SW 1271 (cell line): Measurements from ENCODE around the gene ZFYVE27.

Source experiments
- DNase-seq, 2 experiments: peaks; one replicate each; lab custom pipeline; 2025; lab: John Stamatoyannopoulos, UW

Gene ZFYVE27

DNA sequence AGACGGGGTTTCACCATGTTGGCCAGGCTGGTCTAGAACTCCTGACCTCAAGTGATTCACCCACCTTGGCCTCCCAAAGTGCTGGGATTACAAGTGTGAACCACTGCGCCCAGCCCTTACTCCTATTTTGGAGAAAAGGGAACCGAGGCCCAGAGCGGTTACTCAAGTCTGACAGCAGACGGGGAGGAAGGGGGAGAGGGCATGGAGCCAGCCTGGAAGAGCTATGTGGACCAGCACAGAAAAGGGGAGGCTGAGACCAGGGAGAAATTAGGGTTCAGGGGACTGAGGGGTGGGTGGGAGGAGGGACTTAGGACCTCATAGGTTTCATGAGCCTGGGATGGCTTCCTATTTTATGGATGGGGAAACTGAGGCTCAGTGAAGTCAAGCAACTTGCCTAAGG, 33.3 kb downstream of the ZFYVE27 start:
- DNase-seq = no peak

DNA sequence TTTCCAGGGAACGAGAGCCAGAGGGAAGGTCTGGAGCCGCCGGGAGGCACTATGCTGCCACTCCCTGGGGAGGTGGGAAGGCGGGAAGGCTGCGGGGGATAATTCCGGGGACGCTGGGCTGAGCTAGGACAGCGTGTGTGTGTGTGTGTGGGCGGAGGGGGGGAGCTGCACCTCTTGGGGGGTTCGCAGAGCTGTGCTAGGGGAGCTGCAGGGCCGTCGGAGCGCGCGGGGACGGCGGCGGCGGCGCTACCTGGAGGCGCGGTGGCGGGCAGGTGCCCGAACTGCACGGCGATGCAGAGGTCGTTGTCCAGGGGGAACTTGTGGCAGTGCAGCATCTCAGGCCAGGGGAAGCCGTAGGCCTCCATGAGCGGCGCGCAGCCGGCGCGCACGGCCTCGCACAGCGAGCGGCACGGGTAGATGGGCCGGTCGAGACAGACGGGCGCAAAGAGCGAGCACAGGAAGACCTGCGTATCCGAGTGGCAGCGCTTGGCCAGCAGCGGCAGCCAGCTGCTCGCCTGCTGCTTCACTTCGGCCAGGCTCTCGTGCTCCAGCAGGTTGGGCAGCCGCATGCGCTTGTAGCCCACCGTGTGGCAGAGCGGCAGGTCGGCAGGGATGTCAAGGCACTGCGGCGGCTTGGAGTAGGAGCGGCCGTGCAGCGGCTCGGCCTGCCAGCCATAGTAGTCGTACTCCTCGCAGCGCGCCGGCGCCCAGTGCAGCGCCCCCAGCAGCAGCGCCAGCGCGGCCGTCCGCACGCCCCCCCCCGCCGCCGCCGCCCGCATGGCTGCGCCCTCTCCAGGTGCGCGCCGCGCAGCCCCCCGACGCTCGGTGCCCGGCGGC, 34.3 kb downstream of the ZFYVE27 start:
- DNase-seq = peak in 1 of 2 experiments; percentile 32

DNA sequence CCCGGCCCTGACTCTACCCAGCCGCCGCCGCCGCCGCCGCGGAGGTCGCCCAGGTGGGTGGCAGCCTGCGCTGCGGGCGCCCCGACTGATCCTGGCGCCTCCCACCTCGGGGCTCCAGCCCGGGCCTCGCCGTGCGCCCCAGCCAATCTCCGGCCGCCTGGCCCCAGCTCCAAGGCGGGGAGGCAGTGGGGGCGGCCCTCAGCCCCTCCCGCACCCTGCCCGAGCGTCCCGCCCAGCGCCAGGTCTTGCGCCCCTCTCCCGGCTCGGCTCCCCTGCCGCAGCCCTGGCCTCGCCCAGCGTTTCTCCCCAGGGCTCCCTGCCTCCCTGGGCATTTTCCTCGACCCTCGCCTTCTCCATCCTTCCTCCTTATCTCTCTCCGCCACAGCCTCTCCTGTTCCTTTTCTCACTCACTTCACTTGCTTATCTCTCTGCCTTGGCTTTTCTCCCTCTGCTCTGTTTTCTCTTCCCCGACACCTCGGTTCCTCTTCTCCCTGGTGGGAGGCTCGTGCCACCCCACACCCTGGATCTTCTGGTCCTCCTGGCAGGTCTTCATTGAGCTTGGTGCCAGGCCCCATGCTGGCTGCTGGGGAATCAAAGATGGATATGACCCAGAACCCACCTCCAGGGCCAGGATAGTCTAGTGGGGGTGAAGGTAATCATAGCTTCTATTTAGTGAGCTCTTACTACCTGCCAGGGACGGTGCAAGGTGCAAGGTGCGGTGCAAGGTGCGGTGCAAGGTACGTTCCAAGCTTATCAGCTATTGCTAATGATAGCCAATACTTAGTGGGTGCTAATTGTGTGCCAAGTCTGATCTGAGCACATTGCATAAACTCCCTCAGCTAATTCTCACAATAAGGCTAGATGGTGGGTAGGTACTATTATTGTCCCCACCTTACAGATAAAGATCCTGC, 35.2 kb downstream of the ZFYVE27 start, which contains the start of gene SFRP5:
Gene SFRP5 (minus strand): TSS at position 87 of the 911 bp plus-strand sequence. CDS start 166 bp downstream, outside the sequence.
- no peak for DNase-seq

DNA sequence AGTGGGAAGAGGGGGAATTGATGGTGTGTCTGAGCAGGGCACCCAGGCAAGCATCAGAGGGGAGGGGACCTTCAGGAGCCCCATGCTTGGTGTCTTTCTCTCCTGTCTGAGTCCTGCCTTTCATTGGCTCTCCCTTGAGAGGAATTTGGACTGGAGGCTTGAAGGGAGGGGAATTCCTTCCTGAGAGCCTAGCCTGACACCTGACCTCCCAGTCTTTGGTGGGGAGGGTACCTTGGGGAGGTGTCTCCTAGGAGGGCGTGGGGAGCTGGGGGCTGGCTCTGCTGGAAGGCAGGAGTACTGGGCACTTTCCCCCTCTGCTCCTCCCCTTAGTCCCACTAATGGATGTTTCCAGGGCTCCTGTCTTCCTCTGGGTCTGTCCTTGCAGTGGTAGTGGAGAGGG, 36.2 kb downstream of the ZFYVE27 start:
- no peak for DNase-seq

GRCh38 chr10:97774811-97775294, 37.9 kb downstream of the ZFYVE27 start:
- DNase-seq = no peak

GRCh38 chr10:97777143-97777542, 40.2 kb downstream of the ZFYVE27 start:
- DNase-seq = no peak

GRCh38 chr10:97778452-97779302, 41.7 kb downstream of the ZFYVE27 start:
- no peak for DNase-seq

- DNase-seq = no peak
Measured at GRCh38 chr10:97779492-97779891, 42.6 kb downstream of the ZFYVE27 start.

DNA sequence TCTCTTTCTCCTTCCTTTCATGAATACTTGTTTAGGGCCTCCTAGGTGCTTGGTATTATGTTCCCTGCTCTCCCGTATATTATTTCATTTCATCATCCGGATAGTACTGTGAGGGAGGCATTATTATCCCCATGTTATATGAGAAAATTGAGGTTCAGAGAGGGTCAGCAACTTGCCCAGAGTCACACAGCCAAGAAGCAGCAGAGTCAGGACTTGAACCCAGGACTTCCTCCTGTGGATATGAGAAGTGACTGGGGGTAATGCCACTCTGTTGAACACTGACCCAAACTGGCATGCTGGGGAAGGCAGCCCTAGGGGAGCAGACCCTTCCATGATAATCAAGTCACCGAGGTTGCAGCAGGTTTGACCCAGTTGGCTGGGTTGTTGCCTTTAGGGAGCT, 43.0 kb downstream of the ZFYVE27 start:
- no peak for DNase-seq

DNA sequence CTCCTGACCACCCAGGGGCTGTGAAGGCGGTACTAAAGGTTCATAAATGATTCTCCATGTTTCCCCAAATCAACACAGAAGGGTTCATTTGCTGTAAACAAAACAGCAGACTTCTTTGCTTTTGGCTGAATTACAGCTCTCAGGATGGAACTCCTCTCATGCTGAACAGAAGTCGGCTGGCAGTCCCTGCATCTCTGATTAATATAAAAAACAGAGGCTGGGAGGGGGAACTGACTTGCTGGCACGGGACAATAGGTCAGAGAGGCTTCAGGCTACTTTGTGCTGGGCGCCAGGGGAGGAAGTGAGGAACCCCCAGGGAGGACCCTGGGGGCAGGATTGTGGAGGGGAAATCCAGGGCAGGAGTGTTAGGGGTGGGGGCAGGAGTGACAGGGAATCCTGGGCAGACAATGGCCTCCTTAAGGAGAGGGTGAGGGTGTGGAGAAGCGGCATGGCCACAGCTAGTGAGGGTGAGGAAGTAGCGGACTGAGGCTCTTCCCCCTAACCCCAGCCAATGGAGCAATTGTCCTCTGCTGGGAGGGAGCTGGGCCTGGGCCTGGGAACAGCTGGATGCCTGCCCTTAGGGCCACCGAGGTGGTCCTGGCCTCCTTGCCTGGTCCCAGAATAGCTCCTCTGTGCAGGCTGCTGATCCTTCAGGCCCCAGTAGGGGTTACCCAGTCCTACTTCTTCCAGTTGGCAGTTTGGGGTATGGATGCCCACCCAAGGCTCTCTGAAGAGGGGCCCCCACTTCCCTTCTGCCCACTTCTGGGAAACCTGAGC, 44.1 kb downstream of the ZFYVE27 start:
- no peak for DNase-seq

DNA sequence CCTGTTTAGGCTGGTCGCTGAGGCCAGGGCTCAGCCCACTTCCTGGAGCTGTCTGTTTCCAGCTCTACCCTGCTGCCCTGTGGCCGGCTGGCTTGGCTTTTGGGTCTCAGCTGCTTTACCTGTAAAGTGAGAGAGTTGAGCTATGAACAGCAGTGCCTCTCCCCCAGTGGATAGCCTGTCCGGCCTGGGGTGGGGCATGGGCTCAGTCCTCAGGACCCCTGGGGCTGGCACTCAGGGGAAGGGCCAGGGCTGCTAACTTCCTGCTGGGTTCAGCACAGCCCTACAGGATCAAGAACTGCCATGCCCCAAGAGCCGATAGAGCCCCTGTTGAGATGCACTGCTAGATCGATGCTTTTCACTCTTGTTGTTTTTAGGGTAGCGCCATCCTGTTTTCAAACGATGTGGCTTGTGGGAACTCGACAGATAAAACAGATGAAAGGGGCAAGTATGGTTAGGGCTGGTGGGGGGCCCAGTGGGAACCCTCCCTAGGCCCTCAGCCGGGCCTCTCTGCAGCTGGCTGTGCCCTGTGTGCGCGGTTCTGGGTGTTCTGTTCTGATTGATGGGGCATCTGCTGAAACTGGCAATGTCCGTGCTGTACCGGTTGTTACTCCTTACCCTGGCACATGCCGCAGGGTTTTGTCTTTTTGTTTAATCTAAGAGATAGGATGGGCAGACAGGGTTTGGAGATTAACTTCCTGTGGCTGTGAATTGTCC, 44.8 kb downstream of the ZFYVE27 start:
- no peak for DNase-seq

GRCh38 chr10:97782455-97783228, 45.7 kb downstream of the ZFYVE27 start:
- DNase-seq = no peak

- no peak for DNase-seq
Measured at GRCh38 chr10:97784200-97784810, 47.4 kb downstream of the ZFYVE27 start.

DNA sequence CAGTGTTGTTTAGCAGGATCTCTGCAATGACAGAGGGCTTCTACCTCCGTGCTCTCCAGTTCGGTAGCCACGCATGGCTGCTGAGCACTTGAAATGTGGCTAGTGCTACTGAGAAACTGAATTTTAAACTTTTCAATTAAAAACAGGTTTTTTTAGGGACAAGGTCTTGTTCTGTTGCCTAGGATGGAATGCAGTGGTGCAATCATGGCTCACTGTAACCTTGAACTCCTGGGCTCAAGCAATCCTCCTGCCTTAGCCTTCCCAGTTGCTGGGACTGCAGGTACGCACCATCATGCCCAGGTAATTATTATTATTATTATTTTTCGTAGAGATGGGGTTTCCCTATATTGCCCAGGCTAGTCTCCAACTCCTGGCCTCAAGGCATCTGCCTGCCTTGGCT, 48.3 kb downstream of the ZFYVE27 start:
- no peak for DNase-seq

DNA sequence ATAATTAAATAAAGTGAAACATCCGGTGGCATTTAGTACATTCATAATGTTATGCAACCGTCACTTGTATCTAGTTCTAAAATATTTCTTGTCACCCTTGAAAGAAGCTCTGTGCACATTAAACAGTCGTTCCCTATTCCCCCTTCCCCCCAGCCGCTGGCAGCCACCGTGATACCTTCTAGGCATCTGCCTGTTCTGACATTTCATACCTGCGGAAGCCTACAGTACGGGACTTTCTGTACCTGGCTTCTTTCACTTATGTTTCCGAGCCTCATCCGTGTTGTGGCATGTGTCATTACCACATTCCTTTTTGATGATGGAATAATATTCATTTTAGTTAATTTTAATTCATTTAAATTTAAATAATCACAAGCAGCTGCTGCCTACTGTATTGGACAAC, 48.8 kb downstream of the ZFYVE27 start:
- no peak for DNase-seq

GRCh38 chr10:97788552-97789442, 51.9 kb downstream of the ZFYVE27 start:
- DNase-seq = no peak

- no peak for DNase-seq
Measured at GRCh38 chr10:97789770-97790397, 53.0 kb downstream of the ZFYVE27 start.
